H9 (cell line): ENCODE measurements around the gene DCHS2. TPM values are rescaled to one million over a fixed set of nuclear protein-coding genes. Genes with fewer than 3 reads are reported as not detected.

Experiments
- DNase-seq: peaks from one replicate; pipeline ENCODE4 v3.0.0-alpha.2; 2017
- H2AFZ ChIP-seq: one replicate; pipeline ENCODE4 v1.6.1; 2013; ENCODE audit warnings: mild to moderate bottlenecking, low read length, control low read depth, moderate library complexity
- H2AK5ac ChIP-seq: 2 replicates; pipeline ENCODE4 v1.6.1; 2013; ENCODE audit warnings: low read length, control low read depth, mixed read lengths; ENCODE audit not compliant: insufficient read length
- H2BK120ac ChIP-seq: one replicate; pipeline ENCODE4 v1.6.1; 2013; ENCODE audit warnings: low read depth, mild to moderate bottlenecking, low read length, control low read depth, inconsistent platforms; ENCODE audit not compliant: poor library complexity, severe bottlenecking
- H2BK12ac ChIP-seq: 2 replicates; pipeline ENCODE4 v1.6.1; 2013; ENCODE audit warnings: low read length, control low read depth, mixed read lengths, low read depth; ENCODE audit not compliant: insufficient read length
- H2BK15ac ChIP-seq: 2 replicates; pipeline ENCODE4 v1.6.1; 2013; ENCODE audit warnings: low read depth, low read length, control low read depth
- H2BK20ac ChIP-seq: one replicate; pipeline ENCODE4 v1.6.1; 2013; ENCODE audit warnings: low read depth, mild to moderate bottlenecking, low read length, control low read depth, inconsistent platforms; ENCODE audit not compliant: poor library complexity, severe bottlenecking
- H2BK5ac ChIP-seq: 2 replicates; pipeline ENCODE4 v1.6.1; 2013; ENCODE audit warnings: low read length, control low read depth, mixed read lengths; ENCODE audit not compliant: insufficient read length
- H3K14ac ChIP-seq: 2 replicates; pipeline ENCODE4 v1.6.1; 2013; ENCODE audit warnings: low read length, control low read depth; ENCODE audit not compliant: insufficient read depth
- H3K18ac ChIP-seq: 2 replicates; pipeline ENCODE4 v1.6.1; 2013; ENCODE audit warnings: low read depth, mild to moderate bottlenecking, mixed read lengths, low read length, control low read depth; ENCODE audit not compliant: insufficient read length
- H3K23ac ChIP-seq: 2 replicates; pipeline ENCODE4 v1.6.1; 2013; ENCODE audit warnings: low read length, control low read depth, mixed read lengths, low read depth; ENCODE audit not compliant: insufficient read length
- H3K23me2 ChIP-seq: 2 replicates; pipeline ENCODE4 v1.6.1; 2013; ENCODE audit warnings: low read depth, mild to moderate bottlenecking, mixed read lengths, low read length, control low read depth; ENCODE audit not compliant: insufficient read length, poor library complexity, severe bottlenecking
- H3K27ac ChIP-seq: 2 replicates; pipeline ENCODE4 v1.5.1; 2013; ENCODE audit warnings: low read length, control low read depth, mixed read lengths, low read depth; ENCODE audit not compliant: insufficient read length
- H3K27me3 ChIP-seq: 2 replicates; pipeline ENCODE4 v1.6.1; 2013; ENCODE audit warnings: low read length, control low read depth, inconsistent platforms; ENCODE audit not compliant: insufficient read depth
- H3K4ac ChIP-seq: 2 replicates; pipeline ENCODE4 v1.6.1; 2013; ENCODE audit warnings: low read depth, mild to moderate bottlenecking, control low read depth, inconsistent platforms, low read length, moderate library complexity
- H3K4me1 ChIP-seq: 2 replicates; pipeline ENCODE4 v1.6.1; 2013; ENCODE audit warnings: low read length, control low read depth, inconsistent platforms; ENCODE audit not compliant: insufficient read depth
- H3K4me2 ChIP-seq: 2 replicates; pipeline ENCODE4 v1.6.1; 2013; ENCODE audit warnings: low read length, control low read depth, mixed read lengths; ENCODE audit not compliant: insufficient read length, insufficient read depth
- H3K56ac ChIP-seq: 2 replicates; pipeline ENCODE4 v1.6.1; 2013; ENCODE audit warnings: low read depth, mild to moderate bottlenecking, mixed read lengths, low read length, control low read depth; ENCODE audit not compliant: insufficient read length
- H3K79me1 ChIP-seq: 2 replicates; pipeline ENCODE4 v1.6.1; 2013; ENCODE audit warnings: low read depth, mild to moderate bottlenecking, moderate library complexity, low read length, control low read depth, inconsistent platforms; ENCODE audit not compliant: insufficient read depth, poor library complexity, severe bottlenecking
- H3K79me2 ChIP-seq: 2 replicates; pipeline ENCODE4 v1.6.1; 2013; ENCODE audit warnings: low read length, control low read depth, inconsistent platforms; ENCODE audit not compliant: insufficient read depth
- H3K9ac ChIP-seq: 2 replicates; pipeline ENCODE4 v1.6.1; 2013; ENCODE audit warnings: low read length, control low read depth, mixed read lengths; ENCODE audit not compliant: insufficient read length; ENCODE audit errors: extremely low read depth
- H3K9me3 ChIP-seq: one replicate; pipeline ENCODE4 v1.6.1; 2013; ENCODE audit warnings: low read depth, low read length, inconsistent platforms; ENCODE audit not compliant: control insufficient read depth
- H3T11ph ChIP-seq: one replicate; pipeline ENCODE4 v1.6.1; 2013; ENCODE audit warnings: mild to moderate bottlenecking, low read length, control low read depth, inconsistent platforms
- H4K20me1 ChIP-seq: one replicate; pipeline ENCODE4 v1.6.1; 2013; ENCODE audit not compliant: control insufficient read depth, insufficient read length, insufficient read depth
- H4K5ac ChIP-seq: 2 replicates; pipeline ENCODE4 v1.6.1; 2013; ENCODE audit warnings: low read depth, mild to moderate bottlenecking, mixed read lengths, low read length, control low read depth; ENCODE audit not compliant: insufficient read length
- H4K8ac ChIP-seq: replicated peaks from 2 replicates; pipeline ENCODE4 v1.6.1; 2013; ENCODE audit warnings: low read length, control low read depth, mixed read lengths, low read depth; ENCODE audit not compliant: insufficient read length
- H4K91ac ChIP-seq: 2 replicates; pipeline ENCODE4 v1.6.1; 2013; ENCODE audit warnings: low read depth, mild to moderate bottlenecking, moderate library complexity, mixed read lengths, low read length, control low read depth; ENCODE audit not compliant: insufficient read length
- H3K27ac Mint-ChIP-seq, 3 experiments: 2 replicates in 2 of 3; 3 replicates in 1 of 3; pipeline ENCODE4 v1.8.0; 2020 to 2021; ENCODE audit warnings: mixed read lengths in 3 of 3, mild to moderate bottlenecking in 1 of 3, moderate library complexity in 1 of 3
- H3K27me3 Mint-ChIP-seq: 2 replicates; pipeline ENCODE4 v1.8.0; 2021; ENCODE audit warnings: low read depth, mild to moderate bottlenecking, moderate library complexity, mixed read lengths
- H3K36me3 Mint-ChIP-seq, 3 experiments: 2 replicates in 2 of 3; 3 replicates in 1 of 3; pipeline ENCODE4 v1.8.0; 2020 to 2021; ENCODE audit warnings: low read depth in 3 of 3, mixed read lengths in 3 of 3; ENCODE audit not compliant: insufficient read depth in 1 of 3
- H3K4me1 Mint-ChIP-seq, 2 experiments: 2 replicates each; pipeline ENCODE4 v1.8.0; 2020; ENCODE audit warnings: mixed read lengths in 2 of 2
- H3K4me3 Mint-ChIP-seq, 2 experiments: 2 replicates in 1 of 2; 3 replicates in 1 of 2; pipeline ENCODE4 v1.8.0; 2020 to 2021; ENCODE audit warnings: mild to moderate bottlenecking in 2 of 2, mixed read lengths in 2 of 2, moderate library complexity in 1 of 2
- H3K9me3 Mint-ChIP-seq, 2 experiments: 2 replicates in 1 of 2; 3 replicates in 1 of 2; pipeline ENCODE4 v1.8.0; 2020; ENCODE audit warnings: mild to moderate bottlenecking in 2 of 2, mixed read lengths in 2 of 2, moderate library complexity in 1 of 2
- WGBS: extraction: QIAGEN DNeasy Blood & Tissue Kit; methylation state at CpG from one replicate; pipeline ENCODE4 v1.1.7; 2013; ENCODE audit warnings: missing lambda C conversion rate, low lambda C conversion rate, mixed read lengths; ENCODE audit not compliant: insufficient read length; ENCODE audit errors: extremely low coverage; 5-methylcytosine and 5-hydroxymethylcytosine counted together
- total RNA-seq: library from RNA; stranded (reverse); gene quantifications from 2 replicates; pipeline ENCODE4 v1.2.1, GENCODE V29; 2021
- TF ChIP-seq, protein P1 (sequence below): fragments of 200-600 bp; sonication (generic); conservative IDR thresholded peaks from 3 replicates; pipeline ENCODE4 v1.8.0; 2021; ENCODE audit warnings: antibody characterized with exemption, mild to moderate bottlenecking

DCHS2 gene
- total RNA-seq, 1 experiment from 2014 or later: 0.57 TPM

DNA sequence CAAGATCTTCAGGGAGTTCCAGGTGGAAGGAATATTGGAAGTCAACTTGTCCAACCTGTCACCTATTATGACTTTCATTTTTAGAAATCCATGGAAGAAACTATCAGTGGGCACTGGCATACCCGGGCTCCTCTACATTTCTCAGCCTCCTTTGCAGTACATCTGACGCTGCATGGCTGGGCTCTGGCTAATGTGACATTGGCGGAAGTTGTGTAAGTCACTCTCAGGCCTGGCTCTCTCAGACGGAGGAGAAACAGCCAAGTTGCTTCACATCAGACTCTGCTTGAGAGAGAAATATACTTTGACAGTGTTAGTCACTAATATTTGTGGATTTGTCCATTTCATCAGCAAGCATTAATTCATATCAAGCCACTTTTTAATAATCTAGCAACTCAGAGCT, 4.5 kb downstream of the DCHS2 start:
- no peak overlapping the region for H2BK15ac ChIP-seq
- H3K4me2 ChIP-seq: no peak overlapping the region
- no peak overlapping the region for H3K23ac ChIP-seq
- H4K5ac ChIP-seq: no peak overlapping the region
- peaks cover 14% of the 10 kb centered on the region for H3K23me2 ChIP-seq
- no peak overlapping the region for H3K9ac ChIP-seq
- no peak overlapping the region for H2AK5ac ChIP-seq
- Mint-ChIP-seq H3K27ac (no peak overlapping the region), H3K27me3 (peaks cover 53% of the 10 kb centered on the region), H3K36me3 (peaks cover 0 to 2% (median 0%) of the 10 kb centered on the region in 3 experiments; a peak in 2 of 7 replicates), H3K9me3 (peaks cover 3% of the 10 kb centered on the region in 2 experiments; a peak in 3 of 5 replicates), H3K4me1 (peaks cover 5 to 10% of the 10 kb centered on the region in 2 experiments), H3K4me3 (no peak overlapping the region)
- H3K27me3 ChIP-seq: peaks cover 23% of the 10 kb centered on the region; the same call in 1 of the 2 replicates
- no peak overlapping the region for H3T11ph ChIP-seq
- H3K56ac ChIP-seq: no peak overlapping the region
- TF ChIP-seq, protein P1, sequence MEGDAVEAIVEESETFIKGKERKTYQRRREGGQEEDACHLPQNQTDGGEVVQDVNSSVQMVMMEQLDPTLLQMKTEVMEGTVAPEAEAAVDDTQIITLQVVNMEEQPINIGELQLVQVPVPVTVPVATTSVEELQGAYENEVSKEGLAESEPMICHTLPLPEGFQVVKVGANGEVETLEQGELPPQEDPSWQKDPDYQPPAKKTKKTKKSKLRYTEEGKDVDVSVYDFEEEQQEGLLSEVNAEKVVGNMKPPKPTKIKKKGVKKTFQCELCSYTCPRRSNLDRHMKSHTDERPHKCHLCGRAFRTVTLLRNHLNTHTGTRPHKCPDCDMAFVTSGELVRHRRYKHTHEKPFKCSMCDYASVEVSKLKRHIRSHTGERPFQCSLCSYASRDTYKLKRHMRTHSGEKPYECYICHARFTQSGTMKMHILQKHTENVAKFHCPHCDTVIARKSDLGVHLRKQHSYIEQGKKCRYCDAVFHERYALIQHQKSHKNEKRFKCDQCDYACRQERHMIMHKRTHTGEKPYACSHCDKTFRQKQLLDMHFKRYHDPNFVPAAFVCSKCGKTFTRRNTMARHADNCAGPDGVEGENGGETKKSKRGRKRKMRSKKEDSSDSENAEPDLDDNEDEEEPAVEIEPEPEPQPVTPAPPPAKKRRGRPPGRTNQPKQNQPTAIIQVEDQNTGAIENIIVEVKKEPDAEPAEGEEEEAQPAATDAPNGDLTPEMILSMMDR: no peak
- DNase-seq: no peak
- no peak overlapping the region for H3K18ac ChIP-seq
- no peak overlapping the region for H3K14ac ChIP-seq
- H3K4me1 ChIP-seq: no peaks in the 10 kb centered on the region
- no peak overlapping the region for H2BK20ac ChIP-seq
- H4K91ac ChIP-seq: no peak overlapping the region
- H3K79me1 ChIP-seq: no peaks in the 10 kb centered on the region
- H3K9me3 ChIP-seq: no peaks in the 10 kb centered on the region
- H2BK12ac ChIP-seq: no peak overlapping the region
- no peaks in the 10 kb centered on the region for H4K20me1 ChIP-seq
- no peak overlapping the region for H2BK5ac ChIP-seq
- H3K4ac ChIP-seq: no peak overlapping the region
- H2AFZ ChIP-seq: no peak overlapping the region
- H3K27ac ChIP-seq: no peak overlapping the region
- H2BK120ac ChIP-seq: no peak overlapping the region
- no peak overlapping the region for H4K8ac ChIP-seq
- WGBS: no CpG with 5 or more reads among the region's 4 CpGs
- no peaks in the 10 kb centered on the region for H3K79me2 ChIP-seq
